CD4-positive, alpha-beta memory T cell (primary cell): ENCODE measurements around the gene GAS2. TPM values are rescaled to one million over a fixed set of nuclear protein-coding genes. Genes with fewer than 3 reads are reported as not detected.

Experiments used
- CTCF ChIA-PET: fragments of 350-600 bp; sonication (Branson Sonifier 250); formaldehyde crosslinking; loops from one replicate; lab custom pipeline; 2021; ENCODE audit warnings: inconsistent platforms; ENCODE audit not compliant: partially characterized antibody; lab: Charles Lee
- POLR2A ChIA-PET: fragments of 350-600 bp; sonication (Branson Sonifier 250); formaldehyde crosslinking; loops from one replicate; lab custom pipeline; 2021; ENCODE audit not compliant: partially characterized antibody; lab: Charles Lee
- DNase-seq, 5 donors: peaks; one replicate each; pipeline versions ENCODE4 v3.0.0 to v3.0.0-alpha.2; 2020 to 2022; ENCODE audit warnings: mixed read lengths in 1 of 5
- H3K27ac ChIP-seq: one replicate; pipeline ENCODE4 v1.7.0; 2013; ENCODE audit warnings: low read depth, low read length
- H3K27me3 ChIP-seq: 2 replicates; pipeline ENCODE4 v1.7.0; 2013; ENCODE audit warnings: mild to moderate bottlenecking, low read length, moderate library complexity; ENCODE audit not compliant: insufficient read depth
- H3K36me3 ChIP-seq: 2 replicates; pipeline ENCODE4 v1.7.0; 2013; ENCODE audit warnings: mild to moderate bottlenecking, low read length, moderate library complexity; ENCODE audit not compliant: insufficient read depth
- H3K4me1 ChIP-seq: 2 replicates; pipeline ENCODE4 v1.7.0; 2013; ENCODE audit warnings: mild to moderate bottlenecking, low read length, moderate library complexity; ENCODE audit not compliant: insufficient read depth
- H3K4me3 ChIP-seq, 2 donors: one replicate each; pipeline ENCODE4 v1.7.0; 2013; ENCODE audit warnings: low read length in 2 of 2, mild to moderate bottlenecking in 1 of 2
- H3K9me3 ChIP-seq, 2 donors: one replicate each; pipeline ENCODE4 v1.7.0; 2013; ENCODE audit warnings: low read length in 2 of 2, control low read depth in 1 of 2; ENCODE audit not compliant: control insufficient read depth in 1 of 2
- H3K27ac Mint-ChIP-seq, 7 donors: one replicate each; pipeline ENCODE4 v1.8.0; 2020 to 2021; ENCODE audit warnings: mixed read lengths in 7 of 7, mild to moderate bottlenecking in 6 of 7, inconsistent platforms in 3 of 7, moderate library complexity in 3 of 7
- H3K27me3 Mint-ChIP-seq, 2 donors: one replicate each; pipeline ENCODE4 v1.8.0; 2020 to 2021; ENCODE audit warnings: mixed read lengths in 2 of 2
- H3K36me3 Mint-ChIP-seq, 2 donors: one replicate each; pipeline ENCODE4 v1.8.0; 2020 to 2021; ENCODE audit warnings: mixed read lengths in 2 of 2, inconsistent platforms in 1 of 2, mild to moderate bottlenecking in 1 of 2
- H3K4me1 Mint-ChIP-seq, 4 donors: one replicate each; pipeline ENCODE4 v1.8.0; 2020 to 2021; ENCODE audit warnings: mixed read lengths in 4 of 4, mild to moderate bottlenecking in 1 of 4
- H3K4me3 Mint-ChIP-seq, 8 donors: one replicate each; pipeline ENCODE4 v1.8.0; 2020 to 2021; ENCODE audit warnings: mixed read lengths in 8 of 8, mild to moderate bottlenecking in 7 of 8, moderate library complexity in 6 of 8, inconsistent platforms in 3 of 8
- H3K9me3 Mint-ChIP-seq, 8 donors: one replicate each; pipeline ENCODE4 v1.8.0; 2020 to 2021; ENCODE audit warnings: mixed read lengths in 8 of 8, mild to moderate bottlenecking in 5 of 8, inconsistent platforms in 3 of 8, moderate library complexity in 1 of 8
- intact Hi-C: fragments of 100-400 bp; cut with micrococcal nuclease; formaldehyde crosslinking; loops from one replicate; pipeline ENCODE4 v1.15.1; 2023
- polyA plus RNA-seq, 2 donors: library from polyadenylated mRNA; unstranded; fragments of 300-500 nt; fragmentation: Illumina TruSeq; gene quantifications; one replicate each; pipeline ENCODE4 v1.2.3, GENCODE V29; 2021
- total RNA-seq, 2 experiments: library from RNA; stranded (reverse); gene quantifications; one replicate each; pipeline ENCODE4 v1.2.3, GENCODE V29; 2021

The GAS2 gene
- total and polyA plus RNA-seq, 4 experiments from 2014 or later: 2.7 to 3.4 (median 3.1) TPM

DNA sequence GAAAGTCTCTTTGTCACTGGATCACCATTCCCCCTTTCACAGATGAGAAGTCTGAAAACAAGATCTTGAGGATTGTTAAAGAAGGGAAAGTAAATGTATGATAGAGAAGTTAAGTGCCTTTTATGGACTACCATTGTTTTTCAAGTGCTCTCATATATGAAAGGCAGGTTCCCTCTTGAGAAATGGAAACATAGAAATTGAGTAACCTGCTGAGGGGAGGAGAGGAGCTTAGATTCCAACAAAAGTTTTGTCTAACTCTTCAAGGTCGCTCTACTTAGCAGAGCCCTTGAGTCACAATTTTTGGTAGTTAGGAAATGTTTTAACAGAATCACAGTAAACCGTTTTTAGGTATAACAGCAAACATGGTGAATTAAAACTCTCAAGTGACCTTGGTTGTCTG lies 83.1 kb downstream of the GAS2 start:
- DNase-seq: no peak
- no peaks in the 10 kb centered on the region for H3K36me3 Mint-ChIP-seq
- H3K4me1 Mint-ChIP-seq: no peaks in the 10 kb centered on the region
- no peak overlapping the region for H3K27ac Mint-ChIP-seq
- Histone ChIP-seq H3K36me3 (no peaks in the 10 kb centered on the region), H3K27ac (no peak overlapping the region), H3K27me3 (no peaks in the 10 kb centered on the region), H3K4me3 (no peak overlapping the region), H3K9me3 (no peaks in the 10 kb centered on the region), H3K4me1 (no peaks in the 10 kb centered on the region)
- H3K27me3 Mint-ChIP-seq: peaks cover 1 to 2% of the 10 kb centered on the region in 2 donors
- ChIA-PET POLR2A (no interaction called here), CTCF (no interaction called here)
- peaks cover 0 to 2% (median 0%) of the 10 kb centered on the region in 8 donors for H3K9me3 Mint-ChIP-seq
- H3K4me3 Mint-ChIP-seq: no peak overlapping the region
- intact Hi-C loops: no loop called here

DNA sequence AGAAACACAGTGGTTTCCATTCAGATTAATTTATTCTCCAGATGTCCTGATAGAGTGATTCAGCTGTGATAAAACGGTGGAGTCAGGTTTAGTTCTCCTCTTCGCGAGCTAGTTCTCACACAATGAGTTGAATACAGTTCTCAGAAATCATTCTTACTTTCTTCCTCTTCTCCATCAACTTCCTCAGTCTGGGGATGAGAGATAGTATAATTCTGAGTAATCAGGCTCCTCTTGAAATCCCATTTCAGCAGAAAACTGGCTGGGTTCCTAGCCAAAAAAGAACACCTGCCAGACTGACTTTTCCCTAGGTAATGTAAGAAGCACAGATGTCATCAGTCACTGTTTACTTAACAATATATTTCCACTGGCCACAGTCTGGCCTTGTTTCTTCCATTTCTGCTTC lies 86.5 kb downstream of the GAS2 start:
- H3K4me1 Mint-ChIP-seq: no peaks in the 10 kb centered on the region
- no peaks in the 10 kb centered on the region for H3K9me3 Mint-ChIP-seq
- intact Hi-C loops: no loop called here
- H3K4me3 Mint-ChIP-seq: no peak overlapping the region
- no peak for DNase-seq
- H3K4me3 ChIP-seq: no peak overlapping the region
- no peaks in the 10 kb centered on the region for H3K36me3 ChIP-seq
- H3K27ac ChIP-seq: no peak overlapping the region
- no peaks in the 10 kb centered on the region for H3K27me3 ChIP-seq
- H3K36me3 Mint-ChIP-seq: no peaks in the 10 kb centered on the region
- H3K4me1 ChIP-seq: no peaks in the 10 kb centered on the region
- ChIA-PET CTCF (no interaction called here), POLR2A (no interaction called here)
- no peaks in the 10 kb centered on the region for H3K9me3 ChIP-seq
- H3K27me3 Mint-ChIP-seq: peaks cover 2 to 4% of the 10 kb centered on the region in 2 donors
- H3K27ac Mint-ChIP-seq: no peak overlapping the region

DNA sequence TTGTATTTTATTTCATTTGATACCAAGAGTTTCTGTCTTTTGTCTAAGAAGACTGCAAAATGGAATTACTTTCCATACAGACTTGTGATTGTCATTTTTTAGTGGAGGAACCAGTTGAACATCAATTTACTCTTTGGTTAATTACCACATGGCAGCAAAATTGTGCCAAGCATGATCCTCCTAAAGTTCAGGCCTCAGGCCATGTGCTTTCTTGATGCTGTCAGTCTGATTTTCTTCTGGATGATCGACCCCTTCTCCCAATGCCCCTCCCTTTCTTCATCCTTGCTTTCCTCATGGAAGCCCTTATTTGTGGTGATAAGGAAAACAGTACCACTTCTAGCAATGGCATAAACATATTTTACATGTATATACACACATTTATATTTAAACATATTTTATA lies 87.0 kb downstream of the GAS2 start:
- Mint-ChIP-seq H3K27me3 (peaks cover 2 to 4% of the 10 kb centered on the region in 2 donors), H3K4me1 (no peaks in the 10 kb centered on the region), H3K4me3 (no peak overlapping the region), H3K27ac (no peak overlapping the region), H3K36me3 (no peaks in the 10 kb centered on the region), H3K9me3 (no peaks in the 10 kb centered on the region)
- Histone ChIP-seq H3K36me3 (no peaks in the 10 kb centered on the region), H3K27ac (no peak overlapping the region), H3K9me3 (no peaks in the 10 kb centered on the region), H3K27me3 (no peaks in the 10 kb centered on the region), H3K4me3 (no peak overlapping the region), H3K4me1 (no peaks in the 10 kb centered on the region)
- intact Hi-C loops: no loop called here
- no peak for DNase-seq
- ChIA-PET CTCF (no interaction called here), POLR2A (no interaction called here)

- POLR2A ChIA-PET: no interaction called here
- Histone ChIP-seq H3K27me3 (no peaks in the 10 kb centered on the region), H3K4me3 (no peak overlapping the region), H3K4me1 (no peaks in the 10 kb centered on the region), H3K36me3 (no peaks in the 10 kb centered on the region), H3K27ac (no peak overlapping the region), H3K9me3 (no peaks in the 10 kb centered on the region)
- H3K4me3 Mint-ChIP-seq: no peak overlapping the region
- H3K27me3 Mint-ChIP-seq: no peaks in the 10 kb centered on the region
- no peaks in the 10 kb centered on the region for H3K36me3 Mint-ChIP-seq
- H3K9me3 Mint-ChIP-seq: no peaks in the 10 kb centered on the region
- H3K27ac Mint-ChIP-seq: no peak overlapping the region
- no peak for DNase-seq
- CTCF ChIA-PET: no interaction called here
- H3K4me1 Mint-ChIP-seq: no peaks in the 10 kb centered on the region
- intact Hi-C loops: no loop called here
Measured at GRCh38 chr11:22761066-22761465, 94.7 kb downstream of the GAS2 start.

- intact Hi-C loops: no loop called here
- Histone ChIP-seq H3K36me3 (no peaks in the 10 kb centered on the region), H3K4me1 (no peaks in the 10 kb centered on the region), H3K27me3 (no peaks in the 10 kb centered on the region), H3K9me3 (no peaks in the 10 kb centered on the region), H3K27ac (no peak overlapping the region), H3K4me3 (no peak overlapping the region)
- Mint-ChIP-seq H3K4me3 (no peak overlapping the region), H3K36me3 (no peaks in the 10 kb centered on the region), H3K9me3 (no peaks in the 10 kb centered on the region), H3K4me1 (no peaks in the 10 kb centered on the region), H3K27me3 (no peaks in the 10 kb centered on the region), H3K27ac (no peak overlapping the region)
- DNase-seq: no peak
- ChIA-PET POLR2A (no interaction called here), CTCF (no interaction called here)
Measured at GRCh38 chr11:22763166-22763565, 96.8 kb downstream of the GAS2 start.

DNA sequence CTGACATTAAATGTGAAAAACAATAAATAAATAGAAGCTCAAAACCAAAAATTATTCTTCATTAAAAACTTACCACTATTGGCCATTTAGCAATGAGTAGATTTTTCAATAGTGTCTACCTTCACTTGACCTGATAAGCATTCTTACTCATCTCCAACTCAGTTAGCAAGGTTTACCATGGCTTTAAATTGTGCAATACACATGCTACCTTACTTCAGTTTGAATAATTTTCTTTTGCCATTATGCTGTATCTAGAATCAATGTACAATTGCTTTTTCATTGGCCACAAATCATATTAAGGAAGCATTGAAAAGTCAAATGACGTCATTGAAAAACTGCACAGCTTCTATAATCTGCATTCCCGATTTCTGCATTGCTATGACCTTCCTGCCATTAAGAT lies 98.3 kb downstream of the GAS2 start:
- Mint-ChIP-seq H3K27me3 (no peaks in the 10 kb centered on the region), H3K4me1 (no peaks in the 10 kb centered on the region), H3K36me3 (no peaks in the 10 kb centered on the region), H3K27ac (no peak overlapping the region), H3K4me3 (no peak overlapping the region), H3K9me3 (no peaks in the 10 kb centered on the region)
- H3K27me3 ChIP-seq: no peaks in the 10 kb centered on the region
- H3K9me3 ChIP-seq: no peaks in the 10 kb centered on the region
- no peak for DNase-seq
- no peak overlapping the region for H3K4me3 ChIP-seq
- POLR2A ChIA-PET: no interaction called here
- no peak overlapping the region for H3K27ac ChIP-seq
- intact Hi-C loops: no loop called here
- H3K4me1 ChIP-seq: no peaks in the 10 kb centered on the region
- no peaks in the 10 kb centered on the region for H3K36me3 ChIP-seq
- CTCF ChIA-PET: interaction anchor here (0.6 to 0.9 kb wide), 2 partner anchors 23 to 31 kb away, joined by 3 to 4 read pairs; no protein-coding TSS in a partner anchor

GRCh38 chr11:22768281-22768680 lies 101.9 kb downstream of the GAS2 start:
- Mint-ChIP-seq H3K27me3 (no peaks in the 10 kb centered on the region), H3K9me3 (no peaks in the 10 kb centered on the region), H3K4me3 (no peak overlapping the region), H3K4me1 (no peaks in the 10 kb centered on the region), H3K27ac (no peak overlapping the region), H3K36me3 (no peaks in the 10 kb centered on the region)
- no peak for DNase-seq
- Histone ChIP-seq H3K27me3 (no peaks in the 10 kb centered on the region), H3K27ac (no peak overlapping the region), H3K9me3 (no peaks in the 10 kb centered on the region), H3K4me1 (no peaks in the 10 kb centered on the region), H3K4me3 (no peak overlapping the region), H3K36me3 (no peaks in the 10 kb centered on the region)
- intact Hi-C loops: no loop called here
- CTCF ChIA-PET: no interaction called here
- POLR2A ChIA-PET: no interaction called here

DNA sequence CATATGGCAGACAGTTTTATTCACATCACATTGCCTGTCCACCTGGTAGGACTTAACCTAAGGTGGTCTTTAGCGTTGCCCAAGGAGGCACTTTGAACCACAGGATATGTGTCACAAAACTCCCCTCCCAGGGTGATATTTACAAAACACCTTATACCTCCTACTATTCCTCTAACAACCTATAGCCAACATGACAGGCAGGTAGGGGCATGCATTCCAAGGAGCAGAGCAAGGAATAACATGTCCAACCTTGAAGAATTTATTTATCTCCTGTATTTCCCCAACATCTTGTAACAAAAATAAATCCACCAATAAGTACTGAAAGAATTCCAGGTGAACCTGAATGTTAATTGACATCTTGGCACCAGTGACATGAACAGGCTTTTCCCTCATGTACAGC lies 102.7 kb downstream of the GAS2 start:
- Mint-ChIP-seq H3K27ac (no peak overlapping the region), H3K36me3 (no peaks in the 10 kb centered on the region), H3K9me3 (no peaks in the 10 kb centered on the region), H3K27me3 (no peaks in the 10 kb centered on the region), H3K4me3 (no peak overlapping the region), H3K4me1 (no peaks in the 10 kb centered on the region)
- Histone ChIP-seq H3K27ac (no peak overlapping the region), H3K36me3 (no peaks in the 10 kb centered on the region), H3K4me1 (no peaks in the 10 kb centered on the region), H3K9me3 (no peaks in the 10 kb centered on the region), H3K4me3 (no peak overlapping the region), H3K27me3 (no peaks in the 10 kb centered on the region)
- ChIA-PET CTCF (no interaction called here), POLR2A (no interaction called here)
- no peak for DNase-seq
- intact Hi-C loops: no loop called here
